GM21515 (cell line): ENCODE measurements around the gene FADS3.

Experiments
- ATAC-seq: cut with Tn5 transposase; IDR thresholded peaks from one replicate; pipeline ENCODE4 v1.9.1; 2021; ENCODE audit not compliant: unreplicated experiment

Gene FADS3

GRCh38 chr11:61839742-61840141 lies 51.6 kb downstream of the FADS3 start:
- ATAC-seq, result no peak

- no peak for ATAC-seq
Measured at GRCh38 chr11:61838921-61839320, 52.4 kb downstream of the FADS3 start.

- ATAC-seq, result no peak
Measured at GRCh38 chr11:61838501-61838900, 52.8 kb downstream of the FADS3 start.

- no peak for ATAC-seq
Measured at GRCh38 chr11:61837411-61838005, 53.8 kb downstream of the FADS3 start.

- ATAC-seq, result no peak
Measured at GRCh38 chr11:61836193-61836592, 55.2 kb downstream of the FADS3 start.

- peak; percentile 88 for ATAC-seq
Measured at GRCh38 chr11:61834278-61835048, 56.9 kb downstream of the FADS3 start.

GRCh38 chr11:61833926-61834277 lies 57.4 kb downstream of the FADS3 start:
- ATAC-seq, result no peak

GRCh38 chr11:61833471-61833870 lies 57.9 kb downstream of the FADS3 start:
- ATAC-seq, result no peak

- ATAC-seq, result no peak
Measured at GRCh38 chr11:61832754-61833153, 58.6 kb downstream of the FADS3 start.

- no peak for ATAC-seq
Measured at GRCh38 chr11:61832207-61832606, 59.1 kb downstream of the FADS3 start.

- ATAC-seq, result no peak
Measured at GRCh38 chr11:61830237-61831105, 60.9 kb downstream of the FADS3 start.

GRCh38 chr11:61829806-61830205 lies 61.5 kb downstream of the FADS3 start:
- ATAC-seq, result no peak

GRCh38 chr11:61828629-61829407 lies 62.5 kb downstream of the FADS3 start:
- no peak for ATAC-seq

- no peak for ATAC-seq
Measured at GRCh38 chr11:61828379-61828628, 63.0 kb downstream of the FADS3 start.

GRCh38 chr11:61827571-61828378 lies 63.6 kb downstream of the FADS3 start, which contains the start of gene FADS2:
FADS2 (plus strand) TSS chr11:61828300; CDS start chr11:61828391, 91 bp downstream.
- peak; percentile 63 for ATAC-seq

- peak; percentile 5 for ATAC-seq
Measured at GRCh38 chr11:61826930-61827570, 64.3 kb downstream of the FADS3 start.
